Measurements from ENCODE around the gene PLEKHM1.
"Not testable (repeated sequence)": the region's sequence is repeated elsewhere in the genome, so short reads cannot be mapped to it uniquely, and the experiment has no call there.

GRCh38 chr17:45490198-45490597, 323 bp downstream of the PLEKHM1 start:
- not testable (repeated sequence) for TF ChIP-seq CTCF (conservative IDR thresholded peaks at IDR 0.05; ENCODE audit: low read length); EZH2phosphoT487 (IDR thresholded peaks at IDR 0.05; ENCODE audit: borderline replicate concordance)
